OCI-LY7 (cell line): ENCODE data around the gene FAM227B. TPM values are rescaled to one million over a fixed set of nuclear protein-coding genes. Genes with fewer than 3 reads are reported as not detected.

Experiments used
- BruUV-seq: library from RNA; stranded (reverse); fragments of 400-500 nt; replicated peaks from 2 replicates; lab custom pipeline; 2021; lab: Mats Ljungman, UMichigan
- CTCF ChIA-PET: fragments of 300-600 bp; sonication (Branson Sonifier 250); formaldehyde crosslinking; loops from one replicate; lab custom pipeline; 2022; ENCODE audit warnings: antibody characterized with exemption; ENCODE audit not compliant: unreplicated experiment; lab: Charles Lee
- POLR2A ChIA-PET: fragments of 300-600 bp; sonication (Branson Sonifier 250); formaldehyde crosslinking; loops from one replicate; lab custom pipeline; 2022; ENCODE audit warnings: antibody characterized with exemption; lab: Charles Lee
- DNase-seq: peaks from one replicate; pipeline ENCODE4 v3.0.0-alpha.2; 2015; ENCODE audit warnings: low spot score
- H2AFZ ChIP-seq: fragments of 200-600 bp; sonication (generic), shearing (Covaris generic); 2 replicates; pipeline ENCODE4 v1.6.1; 2014; ENCODE audit warnings: mild to moderate bottlenecking, antibody characterized with exemption, low read length, moderate library complexity
- H3K27ac ChIP-seq: fragments of 200-600 bp; sonication (generic); 2 replicates; pipeline ENCODE4 v1.5.1; 2014; ENCODE audit warnings: mixed run types, low read depth, mild to moderate bottlenecking, moderate library complexity, low read length, inconsistent platforms; ENCODE audit not compliant: poor library complexity, severe bottlenecking
- H3K36me3 ChIP-seq: fragments of 200-600 bp; sonication (generic); 2 replicates; pipeline ENCODE4 v1.6.1; 2014; ENCODE audit warnings: mild to moderate bottlenecking, antibody characterized with exemption, low read length, moderate library complexity, mixed read lengths; ENCODE audit not compliant: insufficient read depth
- H3K4me1 ChIP-seq: fragments of 200-600 bp; sonication (generic); 2 replicates; pipeline ENCODE4 v1.5.1; 2014; ENCODE audit warnings: mild to moderate bottlenecking, low read length; ENCODE audit not compliant: insufficient read depth, poor library complexity, severe bottlenecking
- H3K4me2 ChIP-seq: fragments of 200-600 bp; sonication (generic); 2 replicates; pipeline ENCODE4 v1.6.1; 2014; ENCODE audit warnings: mild to moderate bottlenecking, low read length
- H3K4me3 ChIP-seq: fragments of 200-600 bp; sonication (generic); 2 replicates; pipeline ENCODE4 v1.5.1; 2014; ENCODE audit warnings: mild to moderate bottlenecking, low read depth, low read length; ENCODE audit not compliant: poor library complexity, severe bottlenecking
- H3K79me2 ChIP-seq: fragments of 200-600 bp; sonication (generic); 2 replicates; pipeline ENCODE4 v1.6.1; 2016; ENCODE audit warnings: low read depth, mild to moderate bottlenecking, low read length, moderate library complexity, mixed read lengths; ENCODE audit not compliant: insufficient read depth
- H3K9me2 ChIP-seq: fragments of 200-600 bp; sonication (generic); 2 replicates; pipeline ENCODE4 v1.6.1; 2016; ENCODE audit warnings: mild to moderate bottlenecking, low read length, mixed read lengths; ENCODE audit not compliant: insufficient read depth
- H3K9me3 ChIP-seq: fragments of 200-600 bp; sonication (generic); 2 replicates; pipeline ENCODE4 v1.6.1; 2014; ENCODE audit warnings: mild to moderate bottlenecking, mixed run types, low read length, mixed read lengths
- H4K20me1 ChIP-seq: fragments of 200-600 bp; sonication (generic); 2 replicates; pipeline ENCODE4 v1.6.1; 2014; ENCODE audit warnings: mild to moderate bottlenecking, antibody characterized with exemption, low read length, moderate library complexity, mixed read lengths; ENCODE audit not compliant: insufficient read depth
- EZH2phosphoT487 ChIP-seq: fragments of 200-600 bp; sonication (generic); IDR thresholded peaks from 2 replicates; pipeline ENCODE4 v1.6.1; 2018; ENCODE audit warnings: low read depth, borderline replicate concordance, mild to moderate bottlenecking, mixed run types, antibody characterized with exemption, low read length, moderate library complexity, mixed read lengths
- intact Hi-C: fragments of 100-400 bp; cut with micrococcal nuclease; formaldehyde crosslinking; loops from one replicate; pipeline ENCODE4 v1.10.0; 2022; ENCODE audit not compliant: unreplicated experiment
- total RNA-seq, 2 experiments: library from RNA; depleted of rRNA in 1 of 2; stranded (reverse); fragments of >200 nt in 1 of 2; shearing (Covaris generic) in 1 of 2; gene quantifications; 2 replicates each; pipeline ENCODE4 v1.2.3, GENCODE V29; 2014 to 2022
- TF ChIP-seq, protein P1 (sequence below): fragments of 200-600 bp; sonication (generic); conservative IDR thresholded peaks from 2 replicates; pipeline ENCODE4 v1.5.1; 2014; ENCODE audit warnings: mild to moderate bottlenecking, antibody characterized with exemption, low read length, moderate library complexity, mixed read lengths

The FAM227B gene
- total RNA-seq, 2 experiments from 2014 or later, result 2.9 to 6.2 TPM

DNA sequence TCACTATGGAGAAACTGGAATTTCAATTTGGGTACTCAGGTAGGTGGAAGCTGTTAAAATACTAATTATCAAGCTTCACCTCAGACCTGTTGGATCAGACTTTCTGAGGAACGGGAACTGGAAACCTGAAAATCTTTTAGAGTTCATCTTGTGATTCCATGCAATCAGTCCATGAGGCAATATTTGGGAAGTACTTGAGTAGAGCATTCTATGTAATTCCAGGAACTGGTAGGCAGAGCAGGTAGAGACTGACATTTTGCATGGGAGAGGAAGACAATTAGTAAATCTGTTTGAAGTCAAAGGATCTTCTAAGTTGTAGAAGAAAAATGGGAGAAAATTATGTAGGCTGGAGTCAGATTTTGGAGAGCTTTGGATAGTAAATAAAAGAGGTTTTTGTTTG lies 154.5 kb downstream of the FAM227B start:
- H3K4me1 ChIP-seq, result no peaks in the 10 kb centered on the region
- H3K9me3 ChIP-seq, result no peaks in the 10 kb centered on the region
- H3K79me2 ChIP-seq, result no peaks in the 10 kb centered on the region
- H3K27ac ChIP-seq, result no peak overlapping the region
- TF ChIP-seq, protein P1, sequence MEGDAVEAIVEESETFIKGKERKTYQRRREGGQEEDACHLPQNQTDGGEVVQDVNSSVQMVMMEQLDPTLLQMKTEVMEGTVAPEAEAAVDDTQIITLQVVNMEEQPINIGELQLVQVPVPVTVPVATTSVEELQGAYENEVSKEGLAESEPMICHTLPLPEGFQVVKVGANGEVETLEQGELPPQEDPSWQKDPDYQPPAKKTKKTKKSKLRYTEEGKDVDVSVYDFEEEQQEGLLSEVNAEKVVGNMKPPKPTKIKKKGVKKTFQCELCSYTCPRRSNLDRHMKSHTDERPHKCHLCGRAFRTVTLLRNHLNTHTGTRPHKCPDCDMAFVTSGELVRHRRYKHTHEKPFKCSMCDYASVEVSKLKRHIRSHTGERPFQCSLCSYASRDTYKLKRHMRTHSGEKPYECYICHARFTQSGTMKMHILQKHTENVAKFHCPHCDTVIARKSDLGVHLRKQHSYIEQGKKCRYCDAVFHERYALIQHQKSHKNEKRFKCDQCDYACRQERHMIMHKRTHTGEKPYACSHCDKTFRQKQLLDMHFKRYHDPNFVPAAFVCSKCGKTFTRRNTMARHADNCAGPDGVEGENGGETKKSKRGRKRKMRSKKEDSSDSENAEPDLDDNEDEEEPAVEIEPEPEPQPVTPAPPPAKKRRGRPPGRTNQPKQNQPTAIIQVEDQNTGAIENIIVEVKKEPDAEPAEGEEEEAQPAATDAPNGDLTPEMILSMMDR, result no peak
- no peak for TF ChIP-seq EZH2phosphoT487
- ChIA-PET POLR2A (no interaction called here), CTCF (no interaction called here)
- no peak overlapping the region for H2AFZ ChIP-seq
- no peak overlapping the region for H3K4me3 ChIP-seq
- no TSS peak for BruUV-seq
- H3K36me3 ChIP-seq, result no peaks in the 10 kb centered on the region
- intact Hi-C loops, result no loop called here
- no peaks in the 10 kb centered on the region for H4K20me1 ChIP-seq
- DNase-seq, result no peak
- no peaks in the 10 kb centered on the region for H3K9me2 ChIP-seq
- H3K4me2 ChIP-seq, result no peak overlapping the region

DNA sequence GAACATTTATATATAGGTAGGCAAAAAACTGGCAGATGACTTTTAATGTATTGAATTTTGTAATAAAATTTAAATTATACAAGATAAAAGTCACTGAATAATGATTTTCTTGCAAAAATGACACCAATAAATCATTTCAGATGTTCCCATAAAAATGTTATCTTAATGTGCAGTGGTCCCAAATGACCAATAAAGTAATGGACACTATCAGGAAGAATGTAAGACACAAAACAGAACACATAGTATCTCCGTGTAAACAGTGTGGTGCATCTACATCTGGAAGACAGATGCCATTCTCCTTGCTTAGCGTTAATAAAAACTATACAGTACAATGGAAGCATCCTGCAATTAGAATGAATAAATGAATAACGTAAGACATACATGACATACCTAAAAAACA lies 156.1 kb downstream of the FAM227B start:
- TF ChIP-seq, protein P1, result no peak
- TF ChIP-seq EZH2phosphoT487, result no peak
- no peaks in the 10 kb centered on the region for H4K20me1 ChIP-seq
- no peaks in the 10 kb centered on the region for H3K9me2 ChIP-seq
- CTCF ChIA-PET, result no interaction called here
- POLR2A ChIA-PET, result no interaction called here
- intact Hi-C loops, result no loop called here
- no peak overlapping the region for H3K27ac ChIP-seq
- H3K9me3 ChIP-seq, result no peaks in the 10 kb centered on the region
- no peaks in the 10 kb centered on the region for H3K79me2 ChIP-seq
- no peak for DNase-seq
- no peak overlapping the region for H2AFZ ChIP-seq
- no TSS peak for BruUV-seq
- no peak overlapping the region for H3K4me3 ChIP-seq
- no peaks in the 10 kb centered on the region for H3K4me1 ChIP-seq
- H3K4me2 ChIP-seq, result no peak overlapping the region
- H3K36me3 ChIP-seq, result no peaks in the 10 kb centered on the region

DNA sequence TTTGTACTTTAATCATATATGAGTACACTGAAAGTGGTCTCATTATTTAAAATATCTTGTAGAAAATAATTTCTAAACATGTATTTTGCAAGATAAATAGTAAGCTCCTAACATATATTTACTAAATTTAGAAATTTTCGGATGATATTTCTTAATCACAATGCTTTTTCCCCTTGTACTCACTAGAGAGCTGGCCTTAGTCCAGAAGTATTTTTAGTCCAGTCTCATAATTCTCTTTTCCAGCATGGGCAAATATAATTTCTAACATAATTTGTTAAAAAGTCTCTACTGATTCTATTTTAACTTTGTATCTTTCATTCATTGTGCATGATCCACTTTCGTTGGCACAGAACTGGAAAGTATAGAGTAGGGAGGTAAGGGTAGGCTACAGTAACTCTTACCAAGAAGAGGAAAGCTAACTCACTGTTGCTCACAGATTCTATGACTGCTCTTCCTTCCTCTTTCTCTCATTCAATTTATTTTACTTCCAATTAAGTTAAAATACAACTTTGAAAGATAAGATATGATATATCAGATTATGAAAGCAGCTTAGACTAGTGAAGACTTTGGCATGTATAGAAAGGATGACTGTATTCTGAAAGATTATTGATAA lies 158.3 kb downstream of the FAM227B start:
- no peaks in the 10 kb centered on the region for H3K79me2 ChIP-seq
- H3K4me3 ChIP-seq, result no peak overlapping the region
- H2AFZ ChIP-seq, result no peak overlapping the region
- ChIA-PET POLR2A (interaction anchor here (1.1 kb wide), 1 partner anchor 541 kb away, joined by 3 read pairs; no protein-coding TSS in a partner anchor), CTCF (no interaction called here)
- H3K9me3 ChIP-seq, result no peaks in the 10 kb centered on the region
- no peaks in the 10 kb centered on the region for H3K4me1 ChIP-seq
- no peaks in the 10 kb centered on the region for H3K36me3 ChIP-seq
- H3K9me2 ChIP-seq, result no peaks in the 10 kb centered on the region
- intact Hi-C loops, result no loop called here
- BruUV-seq, result no TSS peak
- no peak overlapping the region for H3K27ac ChIP-seq
- TF ChIP-seq, protein P1, result no peak
- H3K4me2 ChIP-seq, result no peak overlapping the region
- no peaks in the 10 kb centered on the region for H4K20me1 ChIP-seq
- no peak for DNase-seq
